Neural progenitor cell (in vitro differentiated cells): ENCODE measurements around the gene OR7G1.

Experiments
- EZH2 ChIP-seq: fragments of 200-600 bp; sonication (generic); IDR thresholded peaks from 2 replicates; pipeline ENCODE4 v1.6.1; 2017; ENCODE audit warnings: antibody characterized with exemption, mild to moderate bottlenecking, moderate library complexity
- EZH2phosphoT487 ChIP-seq: fragments of 200-600 bp; sonication (generic); IDR thresholded peaks from 2 replicates; pipeline ENCODE4 v1.6.1; 2017; ENCODE audit warnings: antibody characterized with exemption
- TF ChIP-seq, protein P1 (sequence below): fragments of 200-600 bp; sonication (generic); IDR thresholded peaks from 2 replicates; pipeline ENCODE4 v1.5.1; 2017; ENCODE audit warnings: antibody characterized with exemption, mild to moderate bottlenecking

DNA sequence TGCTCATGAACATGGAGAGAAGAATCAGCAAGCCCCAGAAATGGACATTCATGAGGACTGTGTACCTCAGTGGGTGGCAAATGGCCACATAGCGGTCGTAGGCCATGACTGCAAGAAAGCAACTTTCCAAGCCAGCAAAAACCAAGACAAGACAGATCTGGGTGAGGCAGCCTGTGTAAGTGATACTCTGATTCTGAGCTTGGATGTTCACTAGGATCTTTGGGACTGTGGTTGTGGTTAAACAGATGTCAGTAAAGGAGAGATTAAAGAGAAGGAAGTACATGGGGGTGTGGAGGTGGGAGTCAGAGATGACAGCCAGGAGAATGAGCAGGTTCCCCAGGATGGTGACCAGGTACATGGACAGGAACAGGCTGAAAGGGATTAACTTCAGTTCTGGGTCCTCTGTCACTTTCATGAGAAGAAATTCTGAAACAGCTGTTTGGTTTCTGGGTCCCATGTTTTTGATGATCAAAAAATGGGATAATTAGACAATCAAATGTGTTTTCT lies at the start of gene OR7G1:
- TF ChIP-seq, protein P1, sequence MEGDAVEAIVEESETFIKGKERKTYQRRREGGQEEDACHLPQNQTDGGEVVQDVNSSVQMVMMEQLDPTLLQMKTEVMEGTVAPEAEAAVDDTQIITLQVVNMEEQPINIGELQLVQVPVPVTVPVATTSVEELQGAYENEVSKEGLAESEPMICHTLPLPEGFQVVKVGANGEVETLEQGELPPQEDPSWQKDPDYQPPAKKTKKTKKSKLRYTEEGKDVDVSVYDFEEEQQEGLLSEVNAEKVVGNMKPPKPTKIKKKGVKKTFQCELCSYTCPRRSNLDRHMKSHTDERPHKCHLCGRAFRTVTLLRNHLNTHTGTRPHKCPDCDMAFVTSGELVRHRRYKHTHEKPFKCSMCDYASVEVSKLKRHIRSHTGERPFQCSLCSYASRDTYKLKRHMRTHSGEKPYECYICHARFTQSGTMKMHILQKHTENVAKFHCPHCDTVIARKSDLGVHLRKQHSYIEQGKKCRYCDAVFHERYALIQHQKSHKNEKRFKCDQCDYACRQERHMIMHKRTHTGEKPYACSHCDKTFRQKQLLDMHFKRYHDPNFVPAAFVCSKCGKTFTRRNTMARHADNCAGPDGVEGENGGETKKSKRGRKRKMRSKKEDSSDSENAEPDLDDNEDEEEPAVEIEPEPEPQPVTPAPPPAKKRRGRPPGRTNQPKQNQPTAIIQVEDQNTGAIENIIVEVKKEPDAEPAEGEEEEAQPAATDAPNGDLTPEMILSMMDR: no peak
- TF ChIP-seq EZH2phosphoT487: no peak
- no peak for TF ChIP-seq EZH2
